H9 (cell line): Measurements from ENCODE around the gene NTRK2. TPM values are rescaled to one million over a fixed set of nuclear protein-coding genes. Genes with fewer than 3 reads are reported as not detected.
"Not testable (repeated sequence)": the region's sequence is repeated elsewhere in the genome, so short reads cannot be mapped to it uniquely, and the experiment has no call there.

Source experiments
- DNase-seq: peaks from one replicate; pipeline ENCODE4 v3.0.0-alpha.2; 2017
- H2AFZ ChIP-seq: one replicate; pipeline ENCODE4 v1.6.1; 2013; ENCODE audit warnings: mild to moderate bottlenecking, low read length, control low read depth, moderate library complexity
- H2AK5ac ChIP-seq: 2 replicates; pipeline ENCODE4 v1.6.1; 2013; ENCODE audit warnings: low read length, control low read depth, mixed read lengths; ENCODE audit not compliant: insufficient read length
- H2BK120ac ChIP-seq: one replicate; pipeline ENCODE4 v1.6.1; 2013; ENCODE audit warnings: low read depth, mild to moderate bottlenecking, low read length, control low read depth, inconsistent platforms; ENCODE audit not compliant: poor library complexity, severe bottlenecking
- H2BK12ac ChIP-seq: 2 replicates; pipeline ENCODE4 v1.6.1; 2013; ENCODE audit warnings: low read length, control low read depth, mixed read lengths, low read depth; ENCODE audit not compliant: insufficient read length
- H2BK15ac ChIP-seq: 2 replicates; pipeline ENCODE4 v1.6.1; 2013; ENCODE audit warnings: low read depth, low read length, control low read depth
- H2BK20ac ChIP-seq: one replicate; pipeline ENCODE4 v1.6.1; 2013; ENCODE audit warnings: low read depth, mild to moderate bottlenecking, low read length, control low read depth, inconsistent platforms; ENCODE audit not compliant: poor library complexity, severe bottlenecking
- H2BK5ac ChIP-seq: 2 replicates; pipeline ENCODE4 v1.6.1; 2013; ENCODE audit warnings: low read length, control low read depth, mixed read lengths; ENCODE audit not compliant: insufficient read length
- H3K14ac ChIP-seq: 2 replicates; pipeline ENCODE4 v1.6.1; 2013; ENCODE audit warnings: low read length, control low read depth; ENCODE audit not compliant: insufficient read depth
- H3K18ac ChIP-seq: 2 replicates; pipeline ENCODE4 v1.6.1; 2013; ENCODE audit warnings: low read depth, mild to moderate bottlenecking, mixed read lengths, low read length, control low read depth; ENCODE audit not compliant: insufficient read length
- H3K23ac ChIP-seq: 2 replicates; pipeline ENCODE4 v1.6.1; 2013; ENCODE audit warnings: low read length, control low read depth, mixed read lengths, low read depth; ENCODE audit not compliant: insufficient read length
- H3K23me2 ChIP-seq: 2 replicates; pipeline ENCODE4 v1.6.1; 2013; ENCODE audit warnings: low read depth, mild to moderate bottlenecking, mixed read lengths, low read length, control low read depth; ENCODE audit not compliant: insufficient read length, poor library complexity, severe bottlenecking
- H3K27ac ChIP-seq: 2 replicates; pipeline ENCODE4 v1.5.1; 2013; ENCODE audit warnings: low read length, control low read depth, mixed read lengths, low read depth; ENCODE audit not compliant: insufficient read length
- H3K27me3 ChIP-seq: 2 replicates; pipeline ENCODE4 v1.6.1; 2013; ENCODE audit warnings: low read length, control low read depth, inconsistent platforms; ENCODE audit not compliant: insufficient read depth
- H3K4ac ChIP-seq: 2 replicates; pipeline ENCODE4 v1.6.1; 2013; ENCODE audit warnings: low read depth, mild to moderate bottlenecking, control low read depth, inconsistent platforms, low read length, moderate library complexity
- H3K4me1 ChIP-seq: 2 replicates; pipeline ENCODE4 v1.6.1; 2013; ENCODE audit warnings: low read length, control low read depth, inconsistent platforms; ENCODE audit not compliant: insufficient read depth
- H3K4me2 ChIP-seq: 2 replicates; pipeline ENCODE4 v1.6.1; 2013; ENCODE audit warnings: low read length, control low read depth, mixed read lengths; ENCODE audit not compliant: insufficient read length, insufficient read depth
- H3K56ac ChIP-seq: 2 replicates; pipeline ENCODE4 v1.6.1; 2013; ENCODE audit warnings: low read depth, mild to moderate bottlenecking, mixed read lengths, low read length, control low read depth; ENCODE audit not compliant: insufficient read length
- H3K79me1 ChIP-seq: 2 replicates; pipeline ENCODE4 v1.6.1; 2013; ENCODE audit warnings: low read depth, mild to moderate bottlenecking, moderate library complexity, low read length, control low read depth, inconsistent platforms; ENCODE audit not compliant: insufficient read depth, poor library complexity, severe bottlenecking
- H3K79me2 ChIP-seq: 2 replicates; pipeline ENCODE4 v1.6.1; 2013; ENCODE audit warnings: low read length, control low read depth, inconsistent platforms; ENCODE audit not compliant: insufficient read depth
- H3K9ac ChIP-seq: 2 replicates; pipeline ENCODE4 v1.6.1; 2013; ENCODE audit warnings: low read length, control low read depth, mixed read lengths; ENCODE audit not compliant: insufficient read length; ENCODE audit errors: extremely low read depth
- H3K9me3 ChIP-seq: one replicate; pipeline ENCODE4 v1.6.1; 2013; ENCODE audit warnings: low read depth, low read length, inconsistent platforms; ENCODE audit not compliant: control insufficient read depth
- H3T11ph ChIP-seq: one replicate; pipeline ENCODE4 v1.6.1; 2013; ENCODE audit warnings: mild to moderate bottlenecking, low read length, control low read depth, inconsistent platforms
- H4K20me1 ChIP-seq: one replicate; pipeline ENCODE4 v1.6.1; 2013; ENCODE audit not compliant: control insufficient read depth, insufficient read length, insufficient read depth
- H4K5ac ChIP-seq: 2 replicates; pipeline ENCODE4 v1.6.1; 2013; ENCODE audit warnings: low read depth, mild to moderate bottlenecking, mixed read lengths, low read length, control low read depth; ENCODE audit not compliant: insufficient read length
- H4K8ac ChIP-seq: replicated peaks from 2 replicates; pipeline ENCODE4 v1.6.1; 2013; ENCODE audit warnings: low read length, control low read depth, mixed read lengths, low read depth; ENCODE audit not compliant: insufficient read length
- H4K91ac ChIP-seq: 2 replicates; pipeline ENCODE4 v1.6.1; 2013; ENCODE audit warnings: low read depth, mild to moderate bottlenecking, moderate library complexity, mixed read lengths, low read length, control low read depth; ENCODE audit not compliant: insufficient read length
- H3K27ac Mint-ChIP-seq, 3 experiments: 2 replicates in 2 of 3; 3 replicates in 1 of 3; pipeline ENCODE4 v1.8.0; 2020 to 2021; ENCODE audit warnings: mixed read lengths in 3 of 3, mild to moderate bottlenecking in 1 of 3, moderate library complexity in 1 of 3
- H3K27me3 Mint-ChIP-seq: 2 replicates; pipeline ENCODE4 v1.8.0; 2021; ENCODE audit warnings: low read depth, mild to moderate bottlenecking, moderate library complexity, mixed read lengths
- H3K36me3 Mint-ChIP-seq, 3 experiments: 2 replicates in 2 of 3; 3 replicates in 1 of 3; pipeline ENCODE4 v1.8.0; 2020 to 2021; ENCODE audit warnings: low read depth in 3 of 3, mixed read lengths in 3 of 3; ENCODE audit not compliant: insufficient read depth in 1 of 3
- H3K4me1 Mint-ChIP-seq, 2 experiments: 2 replicates each; pipeline ENCODE4 v1.8.0; 2020; ENCODE audit warnings: mixed read lengths in 2 of 2
- H3K4me3 Mint-ChIP-seq, 2 experiments: 2 replicates in 1 of 2; 3 replicates in 1 of 2; pipeline ENCODE4 v1.8.0; 2020 to 2021; ENCODE audit warnings: mild to moderate bottlenecking in 2 of 2, mixed read lengths in 2 of 2, moderate library complexity in 1 of 2
- H3K9me3 Mint-ChIP-seq, 2 experiments: 2 replicates in 1 of 2; 3 replicates in 1 of 2; pipeline ENCODE4 v1.8.0; 2020; ENCODE audit warnings: mild to moderate bottlenecking in 2 of 2, mixed read lengths in 2 of 2, moderate library complexity in 1 of 2
- WGBS: extraction: QIAGEN DNeasy Blood & Tissue Kit; methylation state at CpG from one replicate; pipeline ENCODE4 v1.1.7; 2013; ENCODE audit warnings: missing lambda C conversion rate, low lambda C conversion rate, mixed read lengths; ENCODE audit not compliant: insufficient read length; ENCODE audit errors: extremely low coverage; 5-methylcytosine and 5-hydroxymethylcytosine counted together
- total RNA-seq: library from RNA; stranded (reverse); gene quantifications from 2 replicates; pipeline ENCODE4 v1.2.1, GENCODE V29; 2021
- TF ChIP-seq, protein P1 (sequence below): fragments of 200-600 bp; sonication (generic); conservative IDR thresholded peaks from 3 replicates; pipeline ENCODE4 v1.8.0; 2021; ENCODE audit warnings: antibody characterized with exemption, mild to moderate bottlenecking

The NTRK2 gene
- total RNA-seq, 1 experiment from 2014 or later: 0.02 TPM

DNA sequence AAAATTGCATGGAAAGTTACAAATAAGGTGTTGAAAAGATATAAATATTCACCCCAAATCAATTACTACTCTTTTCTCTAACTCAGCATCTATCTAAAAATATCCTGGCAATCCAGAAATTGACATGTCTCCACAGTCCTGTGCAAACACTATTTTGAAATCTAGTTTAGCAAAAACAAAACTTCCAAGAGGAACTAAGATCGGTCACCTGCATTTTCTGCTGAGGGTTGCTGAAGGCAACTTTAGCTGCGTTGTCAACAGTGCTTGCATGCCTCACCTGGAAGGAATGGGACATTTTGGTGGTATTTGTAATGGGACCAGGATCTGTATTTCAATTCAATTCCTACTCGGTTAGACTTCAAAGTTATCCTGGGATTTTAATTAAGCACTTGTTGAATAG is 398.3 kb downstream of the NTRK2 start:
- no peaks in the 10 kb centered on the region for H3K9me3 ChIP-seq
- H2AK5ac ChIP-seq: no peak overlapping the region
- H3K18ac ChIP-seq: no peak overlapping the region
- H3K4ac ChIP-seq: no peak overlapping the region
- H4K5ac ChIP-seq: no peak overlapping the region
- no peaks in the 10 kb centered on the region for H4K20me1 ChIP-seq
- no peak for DNase-seq
- no peaks in the 10 kb centered on the region for H3K23me2 ChIP-seq
- no peak overlapping the region for H2BK5ac ChIP-seq
- no peak overlapping the region for H2BK120ac ChIP-seq
- H3K4me2 ChIP-seq: no peak overlapping the region
- H3K27ac Mint-ChIP-seq: no peak overlapping the region; a peak in 1 of 7 replicates
- H3K27ac ChIP-seq: no peak overlapping the region
- WGBS: no CpG with 5 or more reads among the region's 3 CpGs
- H3K9me3 Mint-ChIP-seq: peaks cover 0 to 3% of the 10 kb centered on the region in 2 experiments; a peak in 2 of 5 replicates
- H3K79me1 ChIP-seq: no peaks in the 10 kb centered on the region
- H3K79me2 ChIP-seq: no peaks in the 10 kb centered on the region
- H3T11ph ChIP-seq: no peak overlapping the region
- H3K27me3 ChIP-seq: no peaks in the 10 kb centered on the region
- no peak overlapping the region for H3K56ac ChIP-seq
- no peak overlapping the region for H2BK20ac ChIP-seq
- H2BK15ac ChIP-seq: no peak overlapping the region
- H3K27me3 Mint-ChIP-seq: no peaks in the 10 kb centered on the region
- no peak overlapping the region for H4K8ac ChIP-seq
- H4K91ac ChIP-seq: no peak overlapping the region
- H3K4me1 Mint-ChIP-seq: peaks cover 10% of the 10 kb centered on the region in 2 experiments
- H3K14ac ChIP-seq: no peak overlapping the region
- H3K4me3 Mint-ChIP-seq: no peak overlapping the region
- TF ChIP-seq, protein P1, sequence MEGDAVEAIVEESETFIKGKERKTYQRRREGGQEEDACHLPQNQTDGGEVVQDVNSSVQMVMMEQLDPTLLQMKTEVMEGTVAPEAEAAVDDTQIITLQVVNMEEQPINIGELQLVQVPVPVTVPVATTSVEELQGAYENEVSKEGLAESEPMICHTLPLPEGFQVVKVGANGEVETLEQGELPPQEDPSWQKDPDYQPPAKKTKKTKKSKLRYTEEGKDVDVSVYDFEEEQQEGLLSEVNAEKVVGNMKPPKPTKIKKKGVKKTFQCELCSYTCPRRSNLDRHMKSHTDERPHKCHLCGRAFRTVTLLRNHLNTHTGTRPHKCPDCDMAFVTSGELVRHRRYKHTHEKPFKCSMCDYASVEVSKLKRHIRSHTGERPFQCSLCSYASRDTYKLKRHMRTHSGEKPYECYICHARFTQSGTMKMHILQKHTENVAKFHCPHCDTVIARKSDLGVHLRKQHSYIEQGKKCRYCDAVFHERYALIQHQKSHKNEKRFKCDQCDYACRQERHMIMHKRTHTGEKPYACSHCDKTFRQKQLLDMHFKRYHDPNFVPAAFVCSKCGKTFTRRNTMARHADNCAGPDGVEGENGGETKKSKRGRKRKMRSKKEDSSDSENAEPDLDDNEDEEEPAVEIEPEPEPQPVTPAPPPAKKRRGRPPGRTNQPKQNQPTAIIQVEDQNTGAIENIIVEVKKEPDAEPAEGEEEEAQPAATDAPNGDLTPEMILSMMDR: no peak
- H2BK12ac ChIP-seq: no peak overlapping the region
- no peak overlapping the region for H3K9ac ChIP-seq
- H3K23ac ChIP-seq: no peak overlapping the region
- no peak overlapping the region for H2AFZ ChIP-seq
- 0 out of 2 replicates have a peak, but pooled peaks cover 2% of the 10 kb centered on the region for H3K4me1 ChIP-seq
- H3K36me3 Mint-ChIP-seq: peaks cover 0 to 5% (median 4%) of the 10 kb centered on the region in 3 experiments; a peak in 2 of 7 replicates

DNA sequence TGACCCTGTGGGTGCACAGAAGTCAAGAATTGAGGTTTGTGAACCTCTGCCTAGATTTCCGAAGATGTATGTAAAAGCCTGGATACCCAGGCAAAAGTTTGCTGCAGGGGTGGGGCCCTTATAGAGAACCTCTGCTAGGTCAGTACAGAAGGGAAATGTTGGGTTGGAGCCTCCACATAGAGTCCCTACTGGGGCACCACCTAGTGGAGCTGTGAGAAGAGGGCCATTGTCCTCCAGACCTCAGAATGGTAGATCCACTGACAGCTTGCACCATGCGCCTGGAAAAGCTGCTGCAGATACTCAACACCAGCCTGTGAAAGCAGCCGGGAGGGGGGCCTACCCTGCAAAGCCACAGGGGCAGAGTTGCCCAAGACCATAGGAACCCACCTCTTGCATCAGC is 399.9 kb downstream of the NTRK2 start:
- not testable (repeated sequence) for H3K9me3 ChIP-seq, H3K36me3 Mint-ChIP-seq, H3K27me3 Mint-ChIP-seq, H3T11ph ChIP-seq, H3K27ac ChIP-seq, H3K18ac ChIP-seq, H3K9ac ChIP-seq, H3K4me3 Mint-ChIP-seq, H2AK5ac ChIP-seq, H3K79me1 ChIP-seq, H3K4me1 ChIP-seq, H3K9me3 Mint-ChIP-seq, H2AFZ ChIP-seq, H3K56ac ChIP-seq, H4K20me1 ChIP-seq, H2BK12ac ChIP-seq, H3K4me1 Mint-ChIP-seq, DNase-seq, H3K79me2 ChIP-seq, H4K5ac ChIP-seq, H4K8ac ChIP-seq, H2BK5ac ChIP-seq, H3K23me2 ChIP-seq, H3K14ac ChIP-seq, H3K27me3 ChIP-seq, H3K4ac ChIP-seq, H2BK20ac ChIP-seq, H3K27ac Mint-ChIP-seq, H4K91ac ChIP-seq, H3K4me2 ChIP-seq, H3K23ac ChIP-seq, H2BK120ac ChIP-seq, H2BK15ac ChIP-seq
- WGBS: no CpG with 5 or more reads among the region's 3 CpGs
